Hippocampal formation (tissue), 2 donors: ENCODE results near the gene CCDC24.

Experiments used
- DNase-seq, 2 donors: peaks; one replicate each; lab custom pipeline; 2025; lab: John Stamatoyannopoulos, UW

The CCDC24 gene

GRCh38 chr1:43991476-43992231, at the start of gene CCDC24:
Gene CCDC24, plus strand, starts transcription at chr1:43991599. Its CDS starts 280 bp downstream, at chr1:43991879.
- DNase-seq, result peak; percentile 39 to 79

DNA sequence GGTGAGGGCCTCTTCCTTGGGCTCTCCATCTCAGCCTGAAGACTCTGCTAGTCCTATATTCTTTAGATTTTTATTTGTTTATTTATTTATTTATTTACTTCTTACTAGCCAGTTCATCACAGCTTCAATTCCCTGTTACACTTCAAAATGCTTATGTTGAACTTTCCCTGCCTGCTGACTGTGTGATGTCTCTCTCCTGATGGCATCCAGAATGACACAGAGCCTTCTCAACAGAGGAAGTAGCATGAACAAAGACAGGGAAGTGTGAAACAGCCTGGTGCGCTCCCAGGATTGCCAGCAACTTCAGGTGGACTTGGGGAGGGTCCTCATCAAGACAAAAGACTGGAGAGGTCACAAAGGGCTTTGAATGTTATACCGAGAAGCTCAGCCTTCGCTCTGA, 49.0 kb upstream of the CCDC24 start:
- DNase-seq, result no peak

GRCh38 chr1:43944860-43945259, 46.5 kb upstream of the CCDC24 start:
- no peak for DNase-seq

DNA sequence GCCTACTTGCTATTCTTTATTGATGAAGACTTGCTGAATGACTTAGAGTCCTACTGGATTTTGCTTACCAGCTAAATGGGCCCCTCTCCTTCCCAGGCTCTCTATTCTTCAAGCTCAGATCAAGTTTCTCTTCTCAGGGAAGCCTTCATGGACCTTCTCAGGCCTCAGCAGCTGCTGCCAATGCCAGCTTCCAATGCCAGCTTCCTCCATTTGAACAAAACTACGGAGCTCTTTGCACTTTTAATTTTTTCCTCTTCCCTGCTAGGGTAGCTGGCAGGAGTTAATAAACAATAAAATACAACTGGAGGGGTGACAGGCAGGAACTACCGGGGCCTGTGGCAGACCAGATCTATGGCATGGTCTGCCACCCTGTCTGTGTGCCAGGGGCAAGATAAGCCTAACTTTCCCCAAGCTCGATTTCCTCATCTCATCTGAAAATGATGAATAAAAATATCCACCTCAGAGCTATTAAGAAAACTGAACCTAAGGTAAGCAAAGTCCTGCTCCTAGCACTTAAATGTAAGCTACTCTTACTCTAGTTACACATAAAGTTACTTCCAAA, 45.6 kb upstream of the CCDC24 start:
- DNase-seq, result no peak

DNA sequence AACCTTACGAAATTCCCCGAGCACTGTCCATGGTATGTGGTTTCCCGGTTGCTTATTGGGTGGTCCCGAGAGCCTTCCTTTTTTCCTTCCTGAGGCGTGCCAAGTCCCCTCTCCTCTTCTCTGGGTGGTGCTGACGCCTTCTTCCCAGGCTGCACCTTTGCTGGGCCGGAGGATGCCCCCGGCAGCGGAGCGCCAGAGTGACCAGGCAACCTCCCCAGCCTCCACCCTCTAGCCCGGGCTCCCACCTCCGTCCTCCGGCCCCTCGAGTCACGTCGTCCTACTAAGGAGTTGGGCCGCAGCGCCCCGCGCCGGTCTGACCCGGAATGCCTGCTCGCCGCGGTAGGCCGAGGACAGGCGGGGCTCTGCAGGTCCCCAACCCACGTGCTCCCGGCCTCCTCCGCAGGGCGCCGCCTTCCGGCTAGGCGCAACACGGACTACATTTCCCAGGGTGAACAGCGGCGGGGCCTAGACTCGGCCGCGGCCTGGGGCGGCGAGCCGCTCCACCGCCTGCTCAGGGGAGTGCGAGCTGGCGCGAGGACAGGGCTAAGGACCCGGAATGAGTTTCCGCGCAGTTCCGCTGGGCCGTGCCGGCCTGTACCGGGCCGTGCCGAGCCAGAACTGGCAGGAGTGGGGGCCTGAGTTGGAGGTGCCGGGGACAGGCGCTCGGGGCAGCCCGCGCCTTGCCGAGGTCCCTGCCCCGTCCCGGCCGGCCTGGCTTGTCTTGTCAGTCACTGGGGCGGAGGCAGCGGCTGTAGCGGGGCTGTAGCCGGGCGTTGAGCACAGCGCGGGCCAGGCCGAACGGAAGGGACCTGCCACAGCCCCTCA, 45.0 kb upstream of the CCDC24 start, which contains the start of gene IPO13:
TSS of gene IPO13 (plus strand) at position 715 of the 825 bp plus-strand sequence. CDS start 651 bp downstream, outside the sequence.
- DNase-seq, result peak; percentile 96 to 97

- DNase-seq, result no peak
These were observed 44.1 kb upstream of the CCDC24 start for GRCh38 chr1:43947061-43947873.

DNA sequence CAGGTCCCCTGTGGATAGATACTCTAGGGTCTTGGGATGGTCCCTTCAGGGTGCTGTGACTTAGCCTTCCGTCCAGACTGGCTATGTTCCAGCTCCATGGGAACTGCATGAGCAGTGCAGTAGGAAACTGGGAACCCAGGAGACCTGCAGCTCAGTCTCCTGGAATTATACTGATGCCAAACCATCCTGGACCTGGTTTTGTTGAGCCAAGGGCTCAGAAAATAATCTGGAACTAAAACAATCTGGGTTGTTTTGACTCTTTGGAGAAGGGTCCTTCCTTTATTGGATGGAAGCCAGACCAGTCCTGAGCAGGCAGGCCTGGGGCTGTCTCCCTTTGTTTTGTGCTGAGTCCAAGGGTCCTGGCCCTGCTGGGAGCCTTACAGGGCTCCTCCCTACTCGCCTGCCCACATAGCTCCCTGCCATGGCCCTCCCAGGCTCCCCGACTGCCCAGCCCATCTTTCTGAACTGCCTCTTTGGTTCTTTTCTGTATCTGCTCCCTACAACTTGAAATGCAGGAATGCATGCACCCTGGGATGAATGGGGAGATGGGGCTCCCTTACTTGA, 43.4 kb upstream of the CCDC24 start:
- DNase-seq, result no peak

DNA sequence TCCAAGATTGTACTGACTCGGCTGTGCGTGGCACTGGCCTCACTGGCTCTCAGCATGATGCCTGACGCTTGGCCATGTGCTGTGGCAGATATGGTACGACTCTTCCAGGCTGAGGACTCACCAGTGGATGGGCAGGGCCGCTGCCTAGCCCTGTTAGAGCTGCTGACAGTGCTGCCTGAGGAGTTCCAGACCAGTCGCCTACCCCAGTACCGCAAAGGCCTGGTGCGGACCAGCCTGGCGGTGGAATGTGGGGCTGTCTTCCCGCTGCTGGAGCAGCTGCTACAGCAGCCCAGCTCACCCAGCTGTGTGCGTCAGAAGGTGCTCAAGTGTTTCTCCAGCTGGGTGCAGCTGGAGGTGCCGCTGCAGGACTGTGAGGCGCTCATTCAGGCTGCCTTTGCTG, 41.7 kb upstream of the CCDC24 start:
- no peak for DNase-seq

- no peak for DNase-seq
These were observed 40.1 kb upstream of the CCDC24 start for GRCh38 chr1:43951021-43951985.

DNA sequence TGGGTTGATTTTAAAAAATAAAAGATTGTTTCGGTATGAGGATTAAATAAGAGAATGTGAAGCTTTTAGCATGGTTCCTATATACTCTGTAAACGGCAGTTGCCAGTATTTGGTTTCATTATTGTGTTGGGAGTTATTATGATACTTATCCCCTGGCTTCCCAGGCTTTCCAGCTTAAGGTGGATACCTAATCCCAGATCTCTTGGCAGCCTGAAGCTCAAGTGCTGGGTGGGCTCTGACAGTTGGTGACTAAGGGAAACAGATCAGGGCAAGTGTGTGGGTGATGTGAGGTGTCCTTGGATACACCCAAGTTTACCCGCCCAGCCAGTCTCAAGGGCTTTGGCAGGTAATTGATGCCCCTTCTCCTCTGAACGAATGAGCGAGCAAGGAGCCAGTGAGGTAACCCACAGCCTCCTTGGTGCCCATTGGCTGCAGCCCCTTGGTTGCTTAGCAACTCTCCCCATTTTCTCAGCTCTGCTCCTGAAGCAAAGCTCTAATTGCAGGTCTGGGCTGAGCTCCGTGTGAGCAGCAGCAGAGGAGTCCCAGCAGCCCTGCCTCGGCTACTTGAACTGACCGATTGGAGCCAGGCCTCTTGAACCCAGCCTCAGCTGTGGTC, 38.6 kb upstream of the CCDC24 start:
- peak in 1 of 2 donors; percentile 26 for DNase-seq

DNA sequence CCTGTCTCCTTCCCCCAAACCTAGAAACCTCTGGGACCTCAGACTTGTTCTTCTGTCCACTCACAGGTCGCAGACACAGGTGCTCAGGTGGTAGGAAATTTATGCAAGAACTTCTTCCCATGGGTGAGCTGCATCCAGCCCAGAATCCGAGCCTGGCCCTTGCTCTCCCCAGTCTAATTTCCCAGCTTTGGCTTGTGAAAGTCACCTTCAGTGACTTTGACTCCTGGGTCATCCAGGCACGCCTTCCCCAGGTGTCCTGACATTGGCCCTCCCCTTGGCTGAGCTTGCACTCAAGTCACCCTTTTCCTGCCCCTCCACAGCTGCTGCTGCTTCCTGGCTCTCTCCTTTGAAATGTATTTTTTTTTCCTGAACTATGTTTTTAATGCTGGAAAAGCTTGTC, 38.0 kb upstream of the CCDC24 start:
- no peak for DNase-seq

- peak; percentile 84 to 88 for DNase-seq
These were observed 37.4 kb upstream of the CCDC24 start for GRCh38 chr1:43954036-43954435.

DNA sequence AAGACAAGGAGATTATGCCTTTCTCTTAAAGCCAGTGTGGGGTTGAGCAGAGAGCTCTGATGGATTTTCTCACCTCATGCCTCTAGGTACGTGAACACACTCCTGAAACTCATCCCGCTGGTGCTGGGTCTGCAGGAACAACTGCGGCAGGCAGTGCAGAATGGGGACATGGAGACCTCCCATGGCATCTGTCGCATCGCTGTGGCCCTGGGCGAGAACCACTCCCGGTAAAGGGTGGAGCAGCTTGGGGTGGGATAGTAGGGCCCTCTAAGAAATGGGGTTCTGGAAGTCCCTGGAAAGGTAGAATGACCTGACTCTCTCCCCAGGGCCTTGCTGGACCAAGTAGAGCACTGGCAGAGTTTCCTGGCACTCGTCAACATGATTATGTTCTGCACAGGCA, 35.2 kb upstream of the CCDC24 start:
- DNase-seq, result no peak

DNA sequence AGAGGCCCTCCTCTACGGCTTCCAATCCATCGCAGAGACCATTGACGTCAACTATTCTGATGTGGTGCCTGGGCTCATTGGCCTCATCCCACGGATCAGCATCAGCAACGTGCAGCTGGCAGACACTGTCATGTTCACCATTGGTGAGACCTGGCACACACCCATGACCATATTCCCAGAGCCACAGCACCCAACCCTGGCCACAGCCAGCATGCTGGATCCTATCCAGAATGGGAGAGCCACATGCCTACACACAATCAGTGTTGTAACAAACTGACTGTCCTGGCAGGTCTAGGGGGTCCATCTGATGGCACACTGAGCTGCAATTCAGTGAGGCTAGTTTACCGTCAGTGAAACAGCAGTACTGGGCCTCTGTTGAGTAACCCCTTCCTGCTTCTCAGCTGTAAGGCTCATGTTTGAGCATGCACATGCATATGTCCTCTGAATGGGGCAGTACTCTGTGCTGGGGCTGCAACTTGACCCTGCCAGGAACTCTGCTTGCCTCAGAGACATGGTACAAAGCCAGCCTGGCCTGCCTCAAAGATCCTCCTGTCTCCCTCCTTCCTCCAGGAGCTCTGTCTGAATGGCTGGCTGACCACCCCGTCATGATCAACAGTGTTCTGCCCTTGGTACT, 33.9 kb upstream of the CCDC24 start:
- no peak for DNase-seq

GRCh38 chr1:43958351-43959255, 32.8 kb upstream of the CCDC24 start:
- no peak for DNase-seq

DNA sequence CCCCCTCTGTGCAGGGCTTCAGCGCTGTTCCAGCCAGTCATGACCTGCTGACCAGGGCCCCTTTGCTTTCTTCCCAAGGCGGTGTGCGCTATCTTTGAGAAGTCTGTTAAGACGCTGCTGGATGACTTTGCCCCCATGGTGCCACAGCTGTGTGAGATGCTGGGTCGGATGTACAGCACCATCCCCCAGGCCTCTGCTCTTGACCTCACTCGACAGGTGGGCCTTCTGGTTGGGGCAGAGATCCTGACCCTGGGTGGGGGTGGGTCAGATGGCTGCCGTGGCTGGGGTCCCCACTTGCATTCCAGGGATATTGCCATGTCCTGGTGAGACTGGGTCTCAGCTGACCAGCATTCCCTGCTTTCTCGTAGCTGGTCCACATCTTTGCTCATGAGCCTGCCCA, 30.6 kb upstream of the CCDC24 start:
- no peak for DNase-seq

GRCh38 chr1:43961692-43962091, 29.7 kb upstream of the CCDC24 start:
- DNase-seq, result no peak

GRCh38 chr1:43962324-43962723, 29.1 kb upstream of the CCDC24 start:
- DNase-seq, result peak; percentile 41 to 50
